Measurements from ENCODE around the gene SPATA20.

Gene SPATA20

DNA sequence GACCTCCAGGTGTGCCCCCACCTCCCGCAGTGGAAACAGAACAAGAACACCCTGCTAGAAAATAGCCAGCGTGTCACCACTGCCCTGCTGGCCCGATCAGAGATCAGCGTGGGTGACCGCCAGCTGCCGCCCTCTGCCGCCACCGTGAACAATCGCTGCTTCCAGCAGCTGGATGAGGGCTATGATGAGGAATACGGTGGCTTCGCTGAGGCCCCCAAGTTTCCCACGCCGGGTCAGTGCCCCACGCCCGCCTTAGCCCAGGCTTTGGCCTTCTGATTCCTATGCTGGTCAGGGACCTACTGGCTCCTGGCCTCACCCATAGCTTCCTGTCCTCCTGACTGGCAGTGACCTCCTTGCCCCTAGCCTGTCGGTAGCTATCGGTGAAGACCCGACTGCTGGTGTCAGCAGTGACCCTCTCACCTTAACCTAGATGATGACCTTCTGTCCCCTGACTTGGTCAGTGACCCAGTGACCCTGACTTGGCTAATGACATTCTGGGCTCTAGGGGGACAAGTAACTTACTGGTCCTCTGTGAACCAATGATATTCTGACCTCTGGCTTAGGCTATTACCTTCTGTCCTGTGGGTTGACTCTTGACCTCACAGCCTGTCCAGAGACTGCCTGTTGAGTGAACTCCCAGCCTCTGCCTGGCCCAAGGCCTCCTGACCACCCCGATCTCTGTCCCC, 2.4 kb downstream of the SPATA20 start:
- TF ChIP-seq, protein P1, sequence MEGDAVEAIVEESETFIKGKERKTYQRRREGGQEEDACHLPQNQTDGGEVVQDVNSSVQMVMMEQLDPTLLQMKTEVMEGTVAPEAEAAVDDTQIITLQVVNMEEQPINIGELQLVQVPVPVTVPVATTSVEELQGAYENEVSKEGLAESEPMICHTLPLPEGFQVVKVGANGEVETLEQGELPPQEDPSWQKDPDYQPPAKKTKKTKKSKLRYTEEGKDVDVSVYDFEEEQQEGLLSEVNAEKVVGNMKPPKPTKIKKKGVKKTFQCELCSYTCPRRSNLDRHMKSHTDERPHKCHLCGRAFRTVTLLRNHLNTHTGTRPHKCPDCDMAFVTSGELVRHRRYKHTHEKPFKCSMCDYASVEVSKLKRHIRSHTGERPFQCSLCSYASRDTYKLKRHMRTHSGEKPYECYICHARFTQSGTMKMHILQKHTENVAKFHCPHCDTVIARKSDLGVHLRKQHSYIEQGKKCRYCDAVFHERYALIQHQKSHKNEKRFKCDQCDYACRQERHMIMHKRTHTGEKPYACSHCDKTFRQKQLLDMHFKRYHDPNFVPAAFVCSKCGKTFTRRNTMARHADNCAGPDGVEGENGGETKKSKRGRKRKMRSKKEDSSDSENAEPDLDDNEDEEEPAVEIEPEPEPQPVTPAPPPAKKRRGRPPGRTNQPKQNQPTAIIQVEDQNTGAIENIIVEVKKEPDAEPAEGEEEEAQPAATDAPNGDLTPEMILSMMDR (IDR thresholded peaks at IDR 0.05; ENCODE audit: low read depth, low read length, missing control alignments), result no peak
- H3K4me3 ChIP-seq (replicated peaks; ENCODE audit: low read depth, low read length), result no peak overlapping the region
- no peak for DNase-seq (ENCODE audit: extremely low read depth, low read depth)

DNA sequence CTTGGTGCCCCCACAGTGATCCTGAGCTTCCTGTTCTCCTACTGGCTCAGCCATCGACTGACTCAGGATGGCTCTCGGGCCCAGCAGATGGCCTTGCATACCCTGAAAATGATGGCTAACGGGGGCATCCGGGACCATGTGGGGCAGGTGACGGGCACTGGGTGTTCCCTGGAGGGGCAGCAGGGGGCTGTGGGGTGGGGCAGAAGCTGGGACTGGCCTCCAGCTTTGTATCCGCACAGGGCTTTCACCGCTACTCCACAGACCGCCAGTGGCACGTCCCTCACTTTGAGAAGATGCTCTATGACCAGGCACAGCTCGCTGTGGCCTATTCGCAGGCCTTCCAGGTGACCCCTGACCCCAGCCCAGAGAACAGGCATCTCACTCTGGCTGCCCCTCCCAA, 3.0 kb downstream of the SPATA20 start:
- TF ChIP-seq, protein P1 (IDR thresholded peaks at IDR 0.05; ENCODE audit: low read depth, low read length, missing control alignments), result no peak
- DNase-seq (ENCODE audit: extremely low read depth, low read depth), result no peak

GRCh38 chr17:50550661-50551432, 3.9 kb downstream of the SPATA20 start:
- no peak overlapping the region for H3K4me3 ChIP-seq (replicated peaks; ENCODE audit: low read depth, low read length)
- peak; percentile 56 for DNase-seq (ENCODE audit: extremely low read depth, low read depth)
- TF ChIP-seq, protein P1 (IDR thresholded peaks at IDR 0.05; ENCODE audit: low read depth, low read length, missing control alignments), result peak; percentile 84

More for the DNA sequence above, 3.0 kb downstream of the SPATA20 start:
- H3K4me3 ChIP-seq (replicated peaks; ENCODE audit: low read depth, low read length), result no peak overlapping the region

DNA sequence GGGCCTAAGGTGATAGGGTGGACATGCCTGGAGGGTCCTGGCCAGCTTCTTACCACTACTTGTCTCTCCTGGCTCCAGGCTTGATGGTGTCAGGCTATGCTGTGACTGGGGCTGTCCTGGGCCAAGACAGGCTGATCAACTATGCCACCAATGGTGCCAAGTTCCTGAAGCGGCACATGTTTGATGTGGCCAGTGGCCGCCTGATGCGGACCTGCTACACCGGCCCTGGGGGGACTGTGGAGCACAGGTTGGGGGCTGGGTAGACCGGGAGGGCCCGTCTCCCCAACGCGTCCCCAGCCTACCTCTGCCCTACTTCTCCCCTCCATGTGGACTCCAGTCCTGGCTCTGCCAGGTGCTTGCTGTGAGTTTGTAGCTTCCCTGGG, 4.5 kb downstream of the SPATA20 start:
- DNase-seq (ENCODE audit: extremely low read depth, low read depth), result no peak
- TF ChIP-seq, protein P1 (IDR thresholded peaks at IDR 0.05; ENCODE audit: low read depth, low read length, missing control alignments), result no peak
- no peak overlapping the region for H3K4me3 ChIP-seq (replicated peaks; ENCODE audit: low read depth, low read length)

DNA sequence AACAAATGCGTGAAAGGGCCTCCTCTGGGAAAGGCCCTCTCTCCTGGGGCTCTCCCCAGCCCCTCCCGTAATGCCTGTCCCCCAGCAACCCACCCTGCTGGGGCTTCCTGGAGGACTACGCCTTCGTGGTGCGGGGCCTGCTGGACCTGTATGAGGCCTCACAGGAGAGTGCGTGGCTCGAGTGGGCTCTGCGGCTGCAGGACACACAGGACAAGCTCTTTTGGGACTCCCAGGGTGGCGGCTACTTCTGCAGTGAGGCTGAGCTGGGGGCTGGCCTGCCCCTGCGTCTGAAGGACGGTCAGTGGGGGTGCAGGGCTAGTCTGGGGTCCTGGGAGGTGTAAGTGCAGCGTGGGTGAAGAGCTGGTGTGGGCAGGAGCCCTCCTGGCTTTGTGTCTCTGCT, 4.9 kb downstream of the SPATA20 start:
- TF ChIP-seq, protein P1 (IDR thresholded peaks at IDR 0.05; ENCODE audit: low read depth, low read length, missing control alignments), result no peak
- no peak overlapping the region for H3K4me3 ChIP-seq (replicated peaks; ENCODE audit: low read depth, low read length)
- DNase-seq (ENCODE audit: extremely low read depth, low read depth), result no peak

- DNase-seq (ENCODE audit: extremely low read depth, low read depth), result no peak
Measured at GRCh38 chr17:50554201-50554600, 7.2 kb downstream of the SPATA20 start.

More at GRCh38 chr17:50554201-50554600, 7.2 kb downstream of the SPATA20 start:
- H3K4me3 ChIP-seq (replicated peaks; ENCODE audit: low read depth, low read length), result no peak overlapping the region
- TF ChIP-seq, protein P1 (IDR thresholded peaks at IDR 0.05; ENCODE audit: low read depth, low read length, missing control alignments), result no peak

All from HFF-Myc (cell line).